ENCODE measurements around the gene HAGHL.
"Not testable (repeated sequence)": the region's sequence is repeated elsewhere in the genome, so short reads cannot be mapped to it uniquely, and the experiment has no call there.

The HAGHL gene

GRCh38 chr16:687499-687898 lies 39.4 kb upstream of the HAGHL start:
- in situ Hi-C loops (cut with HindIII; ENCODE audit: low sequenced_read_pairs) = no loop called here

GRCh38 chr16:689175-689897 lies 37.6 kb upstream of the HAGHL start:
- in situ Hi-C loops (cut with HindIII; ENCODE audit: low sequenced_read_pairs) = no loop called here

- in situ Hi-C loops (cut with HindIII; ENCODE audit: low sequenced_read_pairs) = not testable (repeated sequence)
These were observed 35.7 kb upstream of the HAGHL start for GRCh38 chr16:691242-691641.

GRCh38 chr16:692356-693108 lies 34.4 kb upstream of the HAGHL start:
- in situ Hi-C loops (cut with HindIII; ENCODE audit: low sequenced_read_pairs) = no loop called here

GRCh38 chr16:693364-693763 lies 33.5 kb upstream of the HAGHL start:
- in situ Hi-C loops (cut with HindIII; ENCODE audit: low sequenced_read_pairs) = no loop called here

- in situ Hi-C loops (cut with HindIII; ENCODE audit: low sequenced_read_pairs) = no loop called here
These were observed 33.1 kb upstream of the HAGHL start for GRCh38 chr16:693766-694165.

- in situ Hi-C loops (cut with HindIII; ENCODE audit: low sequenced_read_pairs) = no loop called here
These were observed 32.6 kb upstream of the HAGHL start for GRCh38 chr16:694187-694862.

- in situ Hi-C loops (cut with HindIII; ENCODE audit: low sequenced_read_pairs) = no loop called here
These were observed 32.0 kb upstream of the HAGHL start for GRCh38 chr16:694863-695354.

GRCh38 chr16:695355-696089 lies 31.4 kb upstream of the HAGHL start:
- in situ Hi-C loops (cut with HindIII; ENCODE audit: low sequenced_read_pairs) = no loop called here

GRCh38 chr16:698911-699671 lies 27.8 kb upstream of the HAGHL start:
- in situ Hi-C loops (cut with HindIII; ENCODE audit: low sequenced_read_pairs) = no loop called here

- in situ Hi-C loops (cut with HindIII; ENCODE audit: low sequenced_read_pairs) = no loop called here
These were observed 26.0 kb upstream of the HAGHL start for GRCh38 chr16:700684-701584.

GRCh38 chr16:702341-702740 lies 24.6 kb upstream of the HAGHL start:
- in situ Hi-C loops (cut with HindIII; ENCODE audit: low sequenced_read_pairs) = no loop called here

- in situ Hi-C loops (cut with HindIII; ENCODE audit: low sequenced_read_pairs) = no loop called here
These were observed 23.5 kb upstream of the HAGHL start for GRCh38 chr16:703406-703805.

- in situ Hi-C loops (cut with HindIII; ENCODE audit: low sequenced_read_pairs) = no loop called here
These were observed 22.9 kb upstream of the HAGHL start for GRCh38 chr16:704047-704446.

GRCh38 chr16:704552-705380 lies 22.1 kb upstream of the HAGHL start:
- in situ Hi-C loops (cut with HindIII; ENCODE audit: low sequenced_read_pairs) = no loop called here

GRCh38 chr16:705431-706188 lies 21.3 kb upstream of the HAGHL start, which contains the start of gene FBXL16:
TSS of gene FBXL16 (minus strand) at chr16:705801. CDS start at chr16:697405, 8,396 bp downstream.
- in situ Hi-C loops (cut with HindIII; ENCODE audit: low sequenced_read_pairs) = no loop called here

GRCh38 chr16:706189-707061 lies 20.5 kb upstream of the HAGHL start:
- in situ Hi-C loops (cut with HindIII; ENCODE audit: low sequenced_read_pairs) = no loop called here
